Body of pancreas (tissue), 4 donors: ENCODE measurements around the gene RAB9B. TPM values are rescaled to one million over a fixed set of nuclear protein-coding genes. Genes with fewer than 3 reads are reported as not detected.

Experiments used
- ATAC-seq: fragments of 150-250 bp; one replicate; pipeline ENCODE4 v1.9.1; 2016
- DNase-seq, 4 donors: peaks; one replicate each; pipeline ENCODE4 v3.0.0-alpha.2; 2019
- H3K27ac ChIP-seq, 4 donors: fragments of 200-600 bp; sonication (generic); 1 replicate in 3 of 4; 2 replicates in 1 of 4; pipeline versions ENCODE4 v1.5.1 to v1.6.1; 2016 to 2019; ENCODE audit warnings: mild to moderate bottlenecking in 1 of 4, mixed read lengths in 1 of 4, moderate library complexity in 1 of 4
- H3K27me3 ChIP-seq, 2 donors: fragments of 200-600 bp; sonication (generic); one replicate each; pipeline ENCODE4 v1.6.0; 2016; ENCODE audit warnings: mild to moderate bottlenecking in 1 of 2
- H3K36me3 ChIP-seq, 2 donors: fragments of 200-600 bp; sonication (generic); replicated peaks in 1 of 2; 2 replicates each; pipeline ENCODE4 v1.5.1; 2016; ENCODE audit warnings: low read depth in 2 of 2; ENCODE audit not compliant: insufficient read depth in 1 of 2
- H3K4me1 ChIP-seq: fragments of 200-600 bp; sonication (generic); one replicate; pipeline ENCODE4 v1.6.0; 2016
- H3K4me3 ChIP-seq, 2 donors: fragments of 200-600 bp; sonication (generic); 1 replicate in 1 of 2; 2 replicates in 1 of 2; pipeline ENCODE4 v1.5.1; 2016 to 2019
- H3K9me3 ChIP-seq, 3 donors: fragments of 200-600 bp; sonication (generic); 1 replicate in 2 of 3; 2 replicates in 1 of 3; pipeline ENCODE4 v1.5.1; 2016
- POLR2A ChIP-seq, 3 donors: fragments of 450-650 bp; IDR thresholded peaks; one replicate each; pipeline ENCODE4 v1.6.1; 2016; ENCODE audit warnings: antibody characterized with exemption in 3 of 3, mild to moderate bottlenecking in 2 of 3
- WGBS, 2 donors: methylation state at CpG; one replicate each; pipeline ENCODE4 v1.1.5; 2017; 5-methylcytosine and 5-hydroxymethylcytosine counted together
- intact Hi-C: fragments of 100-400 bp; cut with DNase I; formaldehyde crosslinking; loops from one replicate; pipeline ENCODE4 v1.15.1; 2023
- total RNA-seq, 2 donors: library from RNA; depleted of rRNA; stranded (reverse); fragments of >200 nt; gene quantifications; one replicate each; pipeline ENCODE4 v1.1.0, GENCODE V29; 2016
- TF ChIP-seq, protein P1 (sequence below), 7 experiments: fragments of 450-650 bp in 4 of 7; fragments of 200-600 bp in 3 of 7; sonication (generic) in 3 of 7; IDR thresholded peaks; one replicate each; pipeline ENCODE4 v1.5.1; 2016 to 2019; ENCODE audit warnings: antibody characterized with exemption in 7 of 7

The RAB9B gene
- total RNA-seq, 2 donors from 2014 or later, result 0.66 to 0.78 TPM

DNA sequence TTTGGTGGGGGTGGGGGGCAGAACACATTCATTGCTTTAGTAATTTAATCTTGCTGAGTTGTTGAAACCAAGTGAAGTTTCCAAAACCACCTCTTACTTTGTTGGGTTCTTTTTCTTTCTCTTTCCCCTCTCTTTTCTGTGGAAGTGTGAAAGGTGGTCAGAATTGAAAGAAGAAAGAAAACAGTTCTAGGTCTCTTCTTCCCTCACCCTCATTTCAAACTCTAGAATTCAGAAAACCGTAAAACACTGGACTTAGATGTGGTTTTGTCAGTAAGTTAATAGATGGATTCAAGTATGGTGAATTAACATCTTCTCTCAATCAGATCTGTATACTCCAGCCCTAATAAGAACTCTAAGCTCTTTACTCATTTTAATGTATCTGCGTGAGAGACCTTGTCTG lies 31.7 kb downstream of the RAB9B start:
- no peak for ATAC-seq
- TF ChIP-seq, protein P1, sequence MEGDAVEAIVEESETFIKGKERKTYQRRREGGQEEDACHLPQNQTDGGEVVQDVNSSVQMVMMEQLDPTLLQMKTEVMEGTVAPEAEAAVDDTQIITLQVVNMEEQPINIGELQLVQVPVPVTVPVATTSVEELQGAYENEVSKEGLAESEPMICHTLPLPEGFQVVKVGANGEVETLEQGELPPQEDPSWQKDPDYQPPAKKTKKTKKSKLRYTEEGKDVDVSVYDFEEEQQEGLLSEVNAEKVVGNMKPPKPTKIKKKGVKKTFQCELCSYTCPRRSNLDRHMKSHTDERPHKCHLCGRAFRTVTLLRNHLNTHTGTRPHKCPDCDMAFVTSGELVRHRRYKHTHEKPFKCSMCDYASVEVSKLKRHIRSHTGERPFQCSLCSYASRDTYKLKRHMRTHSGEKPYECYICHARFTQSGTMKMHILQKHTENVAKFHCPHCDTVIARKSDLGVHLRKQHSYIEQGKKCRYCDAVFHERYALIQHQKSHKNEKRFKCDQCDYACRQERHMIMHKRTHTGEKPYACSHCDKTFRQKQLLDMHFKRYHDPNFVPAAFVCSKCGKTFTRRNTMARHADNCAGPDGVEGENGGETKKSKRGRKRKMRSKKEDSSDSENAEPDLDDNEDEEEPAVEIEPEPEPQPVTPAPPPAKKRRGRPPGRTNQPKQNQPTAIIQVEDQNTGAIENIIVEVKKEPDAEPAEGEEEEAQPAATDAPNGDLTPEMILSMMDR (IDR thresholded peaks at IDR 0.05), result no peak
- no peak for TF ChIP-seq POLR2A (IDR thresholded peaks at IDR 0.05)
- H3K9me3 ChIP-seq, result no peaks in the 10 kb centered on the region
- WGBS, 2 donors, result 78 to 83% methylated on average over 2 of the region's 2 CpGs
- H3K27ac ChIP-seq, result no peak overlapping the region
- no peaks in the 10 kb centered on the region for H3K4me1 ChIP-seq
- no peaks in the 10 kb centered on the region for H3K27me3 ChIP-seq
- intact Hi-C loops, result no loop called here
- no peak for DNase-seq
- no peaks in the 10 kb centered on the region for H3K36me3 ChIP-seq
- no peak overlapping the region for H3K4me3 ChIP-seq

GRCh38 chrX:103797691-103798090 lies 34.4 kb downstream of the RAB9B start:
- H3K36me3 ChIP-seq, result no peaks in the 10 kb centered on the region
- DNase-seq (no peak), ATAC-seq (no peak)
- no peaks in the 10 kb centered on the region for H3K9me3 ChIP-seq
- intact Hi-C loops, result no loop called here
- H3K4me1 ChIP-seq, result no peaks in the 10 kb centered on the region
- 88 to 100% methylated on average over 2 of the region's 2 CpGs for WGBS, 2 donors
- TF ChIP-seq, protein P1 (IDR thresholded peaks at IDR 0.05), result no peak
- no peak for TF ChIP-seq POLR2A (IDR thresholded peaks at IDR 0.05)
- no peaks in the 10 kb centered on the region for H3K27me3 ChIP-seq
- no peak overlapping the region for H3K4me3 ChIP-seq
- no peak overlapping the region for H3K27ac ChIP-seq

DNA sequence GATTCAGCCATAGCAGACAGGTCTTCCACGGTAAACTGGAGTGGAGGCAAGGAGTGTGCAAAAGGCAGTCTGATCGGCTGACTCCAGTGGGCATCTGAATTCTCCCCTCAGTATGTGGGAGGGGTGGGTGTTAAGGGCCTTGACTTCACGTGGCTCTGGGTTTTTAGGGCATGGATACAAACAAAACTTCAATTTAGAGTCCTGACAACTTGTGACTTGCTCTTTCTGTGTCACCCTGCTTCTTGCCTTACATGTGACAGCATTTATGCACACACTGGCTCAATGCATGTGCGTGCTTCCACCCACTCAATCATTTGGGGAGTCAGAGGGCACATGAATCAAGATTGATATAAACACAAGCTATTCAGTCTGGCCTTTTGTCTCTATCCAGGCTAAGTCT lies 37.9 kb downstream of the RAB9B start:
- intact Hi-C loops, result no loop called here
- ATAC-seq (no peak), DNase-seq (no peak)
- Histone ChIP-seq H3K4me1 (no peaks in the 10 kb centered on the region), H3K9me3 (no peaks in the 10 kb centered on the region), H3K36me3 (no peaks in the 10 kb centered on the region), H3K27ac (no peak overlapping the region), H3K4me3 (no peak overlapping the region), H3K27me3 (no peaks in the 10 kb centered on the region)
- TF ChIP-seq, protein P1 (IDR thresholded peaks at IDR 0.05), result no peak
- TF ChIP-seq POLR2A (IDR thresholded peaks at IDR 0.05), result no peak
- 74 to 83% methylated on average over 1 to 4 of the region's 4 CpGs for WGBS, 2 donors

GRCh38 chrX:103793545-103793940 lies 38.5 kb downstream of the RAB9B start:
- ATAC-seq (no peak), DNase-seq (no peak)
- Histone ChIP-seq H3K9me3 (no peaks in the 10 kb centered on the region), H3K4me3 (no peak overlapping the region), H3K36me3 (no peaks in the 10 kb centered on the region), H3K27me3 (no peaks in the 10 kb centered on the region), H3K27ac (no peak overlapping the region), H3K4me1 (no peaks in the 10 kb centered on the region)
- TF ChIP-seq POLR2A (IDR thresholded peaks at IDR 0.05), result no peak
- TF ChIP-seq, protein P1 (IDR thresholded peaks at IDR 0.05), result no peak
- intact Hi-C loops, result no loop called here
- WGBS, 2 donors, result 47 to 73% methylated on average over 2 of the region's 2 CpGs

GRCh38 chrX:103792916-103793544 lies 39.0 kb downstream of the RAB9B start:
- WGBS, 2 donors, result 68 to 80% methylated on average over 5 of the region's 6 CpGs
- no peak for TF ChIP-seq POLR2A (IDR thresholded peaks at IDR 0.05)
- TF ChIP-seq, protein P1 (IDR thresholded peaks at IDR 0.05), result no peak
- ATAC-seq (no peak), DNase-seq (no peak)
- intact Hi-C loops, result no loop called here
- Histone ChIP-seq H3K27ac (no peak overlapping the region), H3K4me3 (no peak overlapping the region), H3K27me3 (no peaks in the 10 kb centered on the region), H3K36me3 (no peaks in the 10 kb centered on the region), H3K4me1 (no peaks in the 10 kb centered on the region), H3K9me3 (no peaks in the 10 kb centered on the region)
